Measurements from ENCODE around the gene NFKB1.

Gene NFKB1

GRCh38 chr4:102599455-102599854 is 98.3 kb downstream of the NFKB1 start:
- no peak for TF ChIP-seq CTCF (IDR thresholded peaks at IDR 0.05; ENCODE audit: extremely low read depth, missing control alignments)
- DNase-seq (ENCODE audit: low spot score): no peak

- no peak for TF ChIP-seq CTCF (IDR thresholded peaks at IDR 0.05; ENCODE audit: extremely low read depth, missing control alignments)
- DNase-seq (ENCODE audit: low spot score): no peak
Measured at GRCh38 chr4:102599886-102600285, 98.7 kb downstream of the NFKB1 start.

- no peak for TF ChIP-seq CTCF (IDR thresholded peaks at IDR 0.05; ENCODE audit: extremely low read depth, missing control alignments)
- DNase-seq (ENCODE audit: low spot score): no peak
Measured at GRCh38 chr4:102600689-102601088, 99.5 kb downstream of the NFKB1 start.

- no peak for DNase-seq (ENCODE audit: low spot score)
- TF ChIP-seq CTCF (IDR thresholded peaks at IDR 0.05; ENCODE audit: extremely low read depth, missing control alignments): no peak
Measured at GRCh38 chr4:102601586-102602227, 100.5 kb downstream of the NFKB1 start.

- DNase-seq (ENCODE audit: low spot score): no peak
- TF ChIP-seq CTCF (IDR thresholded peaks at IDR 0.05; ENCODE audit: extremely low read depth, missing control alignments): no peak
Measured at GRCh38 chr4:102604222-102604940, 103.2 kb downstream of the NFKB1 start.

- no peak for TF ChIP-seq CTCF (IDR thresholded peaks at IDR 0.05; ENCODE audit: extremely low read depth, missing control alignments)
- no peak for DNase-seq (ENCODE audit: low spot score)
Measured at GRCh38 chr4:102606261-102606660, 105.1 kb downstream of the NFKB1 start.

GRCh38 chr4:102606846-102607450 is 105.8 kb downstream of the NFKB1 start:
- TF ChIP-seq CTCF (IDR thresholded peaks at IDR 0.05; ENCODE audit: extremely low read depth, missing control alignments): no peak

More at GRCh38 chr4:102606846-102607450, 105.8 kb downstream of the NFKB1 start:
- DNase-seq (ENCODE audit: low spot score): no peak
